ENCODE measurements around the gene ARFRP1. TPM values are rescaled to one million over a fixed set of nuclear protein-coding genes. Genes with fewer than 3 reads are reported as not detected.
"Not testable (repeated sequence)": the region's sequence is repeated elsewhere in the genome, so short reads cannot be mapped to it uniquely, and the experiment has no call there.

ARFRP1 gene
- total RNA-seq, 1 experiment from 2014 or later: 30.2 TPM

- Mint-ChIP-seq H3K4me1 (peaks cover 12% of the 10 kb centered on the region), H3K4me3 (no peak overlapping the region; the same call in 1 of the 2 replicates), H3K36me3 (peaks cover 3% of the 10 kb centered on the region; the same call in 1 of the 2 replicates), H3K27ac (no peak overlapping the region), H3K9me3 (no peaks in the 10 kb centered on the region), H3K27me3 (ENCODE audit: low read depth) (no peaks in the 10 kb centered on the region)
- ATAC-seq (no peak), DNase-seq (ENCODE audit: low spot score) (no peak)
- no peak for TF ChIP-seq USF2 (CRISPR knock-in tag; IDR thresholded peaks at IDR 0.05)
- no peak for TF ChIP-seq E2F5 (CRISPR knock-in tag; IDR thresholded peaks at IDR 0.05)
- TF ChIP-seq HMGA2 (CRISPR knock-in tag; IDR thresholded peaks at IDR 0.05): no peak
- TF ChIP-seq IRF1 (CRISPR knock-in tag; IDR thresholded peaks at IDR 0.05): no peak
- no peak for TF ChIP-seq AFF4 (CRISPR knock-in tag; IDR thresholded peaks at IDR 0.05; ENCODE audit: borderline replicate concordance)
- no peak for TF ChIP-seq ZNF416 (CRISPR knock-in tag; IDR thresholded peaks at IDR 0.05)
- no peak for TF ChIP-seq ELF4 (CRISPR knock-in tag; IDR thresholded peaks at IDR 0.05; ENCODE audit: low read depth)
- TF ChIP-seq ZNF121 (CRISPR knock-in tag; IDR thresholded peaks at IDR 0.05): no peak
- no peak for TF ChIP-seq ZNF425 (CRISPR knock-in tag; conservative IDR thresholded peaks at IDR 0.05)
- TF ChIP-seq MYBL2 (CRISPR knock-in tag; IDR thresholded peaks at IDR 0.05): no peak
- TF ChIP-seq FOXK1 (CRISPR knock-in tag; IDR thresholded peaks at IDR 0.05): no peak
- no peak for TF ChIP-seq USF1 (CRISPR knock-in tag; IDR thresholded peaks at IDR 0.05)
- TF ChIP-seq NFE2L1 (CRISPR knock-in tag; IDR thresholded peaks at IDR 0.05): no peak
- no peak for TF ChIP-seq MLX (CRISPR knock-in tag; IDR thresholded peaks at IDR 0.05)
- POLR2A ChIA-PET: no interaction called here
- CTCF ChIA-PET: no interaction called here
Observed at GRCh38 chr20:63660622-63661021, 47.2 kb downstream of the ARFRP1 start.

GRCh38 chr20:63660174-63660573 is 47.6 kb downstream of the ARFRP1 start:
- DNase-seq (ENCODE audit: low spot score); H3K27ac Mint-ChIP-seq; ATAC-seq; H3K27me3 Mint-ChIP-seq (ENCODE audit: low read depth); CTCF ChIA-PET; H3K36me3 Mint-ChIP-seq; H3K9me3 Mint-ChIP-seq; POLR2A ChIA-PET: not testable (repeated sequence)
- Mint-ChIP-seq H3K4me3 (peak overlapping the region; percentile 89), H3K4me1 (peaks cover 12% of the 10 kb centered on the region)
